Skeletal muscle tissue (tissue), 4 donors: ENCODE measurements around the gene NBPF3. TPM values are rescaled to one million over a fixed set of nuclear protein-coding genes. Genes with fewer than 3 reads are reported as not detected.
A peak's percentile ranks its signal among the peaks of the same experiment; 100 is the strongest.

Experiments
- H3K27ac ChIP-seq: one replicate; pipeline ENCODE4 v1.7.0; 2013; ENCODE audit warnings: mild to moderate bottlenecking, low read depth, low read length, inconsistent platforms
- H3K27me3 ChIP-seq, 3 donors: one replicate each; pipeline ENCODE4 v1.7.0; 2013; ENCODE audit warnings: low read length in 3 of 3; ENCODE audit not compliant: control insufficient read depth in 3 of 3, insufficient read depth in 3 of 3
- H3K36me3 ChIP-seq, 3 donors: one replicate each; pipeline ENCODE4 v1.7.0; 2013; ENCODE audit warnings: low read length in 3 of 3; ENCODE audit not compliant: control insufficient read depth in 3 of 3, insufficient read depth in 3 of 3
- H3K4me1 ChIP-seq, 3 donors: one replicate each; pipeline ENCODE4 v1.7.0; 2013; ENCODE audit warnings: low read length in 3 of 3, mild to moderate bottlenecking in 3 of 3; ENCODE audit not compliant: control insufficient read depth in 3 of 3, insufficient read depth in 3 of 3
- H3K4me3 ChIP-seq, 3 donors: one replicate each; pipeline ENCODE4 v1.7.0; 2013; ENCODE audit warnings: low read length in 3 of 3
- H3K9ac ChIP-seq, 3 donors: one replicate each; pipeline ENCODE4 v1.7.0; 2013; ENCODE audit warnings: low read length in 3 of 3, mild to moderate bottlenecking in 3 of 3, moderate library complexity in 2 of 3, low read depth in 1 of 3
- H3K9me3 ChIP-seq, 3 donors: one replicate each; pipeline ENCODE4 v1.7.0; 2013; ENCODE audit warnings: low read length in 3 of 3; ENCODE audit not compliant: control insufficient read depth in 3 of 3
- total RNA-seq: library from RNA; depleted of rRNA; stranded (reverse); fragments of >200 nt; gene quantifications from one replicate; pipeline ENCODE4 v1.2.3, GENCODE V29; 2014
- donor health status: Osteomylitis.

Gene NBPF3
- total RNA-seq, 1 donor from 2014 or later, result 5.7 TPM

DNA sequence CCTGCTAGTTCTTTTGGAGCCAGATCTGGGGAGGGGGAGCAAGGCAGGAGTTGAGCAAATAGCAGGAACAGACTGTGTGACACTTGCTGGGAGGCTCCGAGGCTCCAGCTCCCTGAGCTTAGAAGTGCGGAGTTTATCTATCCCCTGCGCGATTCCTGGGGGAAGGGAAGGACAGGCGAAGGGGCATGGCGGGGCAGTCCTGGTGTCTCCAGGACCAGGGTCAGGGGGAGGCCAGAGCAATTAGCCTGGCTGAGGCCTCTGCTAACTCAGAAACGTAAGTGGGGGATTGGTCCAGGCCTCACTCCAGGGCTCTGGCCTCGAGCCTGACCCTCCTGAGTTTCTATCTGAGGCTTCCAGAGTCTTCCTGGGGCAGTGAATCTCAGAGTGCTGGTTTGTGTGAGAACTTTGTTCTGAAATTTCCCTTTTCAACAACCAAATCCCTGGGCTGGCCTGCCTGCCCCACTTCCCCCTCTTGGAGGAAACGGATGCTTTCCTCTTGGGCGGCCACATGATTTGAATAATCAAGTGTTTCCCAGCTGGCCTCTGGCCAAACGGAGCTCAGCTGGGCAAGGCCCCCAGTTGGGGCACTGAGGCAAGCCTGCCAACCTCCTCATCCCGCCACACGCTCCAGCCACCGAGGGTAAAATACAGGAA lies 84.9 kb downstream of the NBPF3 start:
- Histone ChIP-seq H3K27me3 (peaks cover 0 to 6% (median 0%) of the 10 kb centered on the region in 3 donors), H3K36me3 (no peaks in the 10 kb centered on the region), H3K9me3 (no peaks in the 10 kb centered on the region), H3K9ac (no peak overlapping the region), H3K4me3 (no peak overlapping the region), H3K27ac (no peak overlapping the region), H3K4me1 (peaks cover 0 to 3% (median 2%) of the 10 kb centered on the region in 3 donors)

DNA sequence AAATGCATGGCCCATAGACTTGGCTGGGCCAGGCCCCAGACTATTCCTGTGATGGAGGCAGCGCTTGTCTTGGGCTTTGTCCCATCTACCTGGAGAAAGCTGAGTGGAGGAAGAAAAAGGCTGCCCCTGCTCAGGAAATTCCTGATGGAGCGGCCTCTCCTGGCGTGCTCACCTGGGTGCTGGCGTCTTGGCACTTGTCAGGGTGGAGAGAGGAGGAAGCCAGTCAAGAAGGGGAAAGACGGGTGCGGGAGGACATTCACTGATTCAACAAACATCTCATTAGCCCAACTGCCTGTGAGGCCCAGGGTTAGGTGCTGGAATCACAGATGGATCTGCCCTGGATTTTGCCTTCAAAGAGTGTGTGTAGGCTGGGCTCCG lies 85.4 kb downstream of the NBPF3 start:
- no peak overlapping the region for H3K4me3 ChIP-seq
- H3K27me3 ChIP-seq, result peaks cover 0 to 7% (median 4%) of the 10 kb centered on the region in 3 donors
- no peak overlapping the region for H3K9ac ChIP-seq
- H3K36me3 ChIP-seq, result no peaks in the 10 kb centered on the region
- H3K27ac ChIP-seq, result no peak overlapping the region
- H3K9me3 ChIP-seq, result no peaks in the 10 kb centered on the region
- H3K4me1 ChIP-seq, result peaks cover 0 to 3% (median 2%) of the 10 kb centered on the region in 3 donors

DNA sequence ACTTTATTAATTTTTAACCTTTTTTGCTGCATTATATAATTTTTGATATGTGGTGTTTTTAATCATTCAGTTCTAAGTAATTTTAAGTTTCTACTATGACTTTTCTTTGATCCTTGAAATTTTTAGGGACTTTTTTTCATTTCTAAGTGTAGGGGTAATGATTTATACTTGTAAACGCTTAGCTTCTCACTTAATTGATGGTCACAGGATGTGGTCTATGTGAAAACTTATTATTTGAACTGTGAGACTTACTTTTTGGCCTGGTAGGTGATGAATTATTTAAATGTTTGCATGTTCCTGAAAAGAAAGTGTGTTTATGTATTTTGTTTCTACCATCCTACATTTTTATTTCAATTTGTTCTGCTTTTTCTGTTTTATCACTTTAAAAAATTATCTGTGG lies 86.5 kb downstream of the NBPF3 start:
- H3K36me3 ChIP-seq, result no peaks in the 10 kb centered on the region
- H3K4me1 ChIP-seq, result peaks cover 0 to 2% (median 0%) of the 10 kb centered on the region in 3 donors
- H3K9me3 ChIP-seq, result no peaks in the 10 kb centered on the region
- H3K4me3 ChIP-seq, result no peak overlapping the region
- no peak overlapping the region for H3K27ac ChIP-seq
- peaks cover 0 to 12% (median 8%) of the 10 kb centered on the region in 3 donors for H3K27me3 ChIP-seq
- H3K9ac ChIP-seq, result no peak overlapping the region

GRCh38 chr1:21530368-21531016 lies 90.6 kb downstream of the NBPF3 start:
- Histone ChIP-seq H3K27ac (no peak overlapping the region), H3K27me3 (peaks cover 4 to 23% (median 18%) of the 10 kb centered on the region in 3 donors), H3K9ac (peak overlapping the region in 1 of 3 donors; percentile 16), H3K4me1 (no peaks in the 10 kb centered on the region), H3K36me3 (no peaks in the 10 kb centered on the region), H3K9me3 (no peaks in the 10 kb centered on the region), H3K4me3 (no peak overlapping the region)

GRCh38 chr1:21531241-21531640 lies 91.3 kb downstream of the NBPF3 start:
- no peaks in the 10 kb centered on the region for H3K36me3 ChIP-seq

DNA sequence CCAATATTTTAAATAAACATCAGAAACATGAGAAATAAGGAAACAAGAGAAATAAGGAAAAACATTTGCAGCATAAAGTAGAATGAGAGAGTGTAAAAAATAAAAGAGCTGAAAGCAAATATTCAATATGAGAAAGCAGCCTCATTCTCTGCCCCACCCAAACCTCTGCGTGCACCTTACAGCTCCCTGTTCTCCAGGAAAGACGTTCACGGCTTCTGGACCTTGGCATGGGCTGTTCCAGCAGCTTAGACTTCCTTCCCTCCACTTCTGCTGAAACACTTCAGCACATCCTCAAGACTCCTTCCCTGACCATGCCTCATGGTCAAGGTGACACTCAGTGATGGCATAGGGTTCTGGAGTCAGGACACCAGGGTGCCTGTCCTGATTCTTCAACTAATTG lies 92.6 kb downstream of the NBPF3 start:
- H3K27ac ChIP-seq, result no peak overlapping the region
- no peaks in the 10 kb centered on the region for H3K9me3 ChIP-seq
- H3K4me3 ChIP-seq, result no peak overlapping the region
- H3K27me3 ChIP-seq, result peaks cover 9 to 26% (median 25%) of the 10 kb centered on the region in 3 donors
- no peak overlapping the region for H3K9ac ChIP-seq
- peaks cover 0 to under 1% (median 0%) of the 10 kb centered on the region in 3 donors for H3K4me1 ChIP-seq
- H3K36me3 ChIP-seq, result no peaks in the 10 kb centered on the region

More at GRCh38 chr1:21531241-21531640, 91.3 kb downstream of the NBPF3 start:
- Histone ChIP-seq H3K4me3 (no peak overlapping the region), H3K9ac (no peak overlapping the region), H3K9me3 (no peaks in the 10 kb centered on the region), H3K4me1 (no peaks in the 10 kb centered on the region), H3K27me3 (peaks cover 4 to 23% (median 19%) of the 10 kb centered on the region in 3 donors), H3K27ac (no peak overlapping the region)

- Histone ChIP-seq H3K4me1 (peaks cover 0 to 5% (median under 1%) of the 10 kb centered on the region in 3 donors), H3K36me3 (no peaks in the 10 kb centered on the region), H3K27me3 (peaks cover 14 to 31% (median 30%) of the 10 kb centered on the region in 3 donors), H3K9me3 (no peaks in the 10 kb centered on the region), H3K27ac (no peak overlapping the region), H3K9ac (no peak overlapping the region), H3K4me3 (no peak overlapping the region)
Observed at GRCh38 chr1:21532992-21533534, 93.1 kb downstream of the NBPF3 start.

GRCh38 chr1:21534146-21534545 lies 94.2 kb downstream of the NBPF3 start:
- H3K4me3 ChIP-seq, result no peak overlapping the region
- no peaks in the 10 kb centered on the region for H3K36me3 ChIP-seq
- H3K4me1 ChIP-seq, result peaks cover 0 to 8% (median 4%) of the 10 kb centered on the region in 3 donors
- H3K9me3 ChIP-seq, result no peaks in the 10 kb centered on the region
- H3K27me3 ChIP-seq, result peaks cover 25 to 36% (median 36%) of the 10 kb centered on the region in 3 donors
- no peak overlapping the region for H3K27ac ChIP-seq
- no peak overlapping the region for H3K9ac ChIP-seq
